ENCODE results near the gene SLC39A5.

SLC39A5 gene

DNA sequence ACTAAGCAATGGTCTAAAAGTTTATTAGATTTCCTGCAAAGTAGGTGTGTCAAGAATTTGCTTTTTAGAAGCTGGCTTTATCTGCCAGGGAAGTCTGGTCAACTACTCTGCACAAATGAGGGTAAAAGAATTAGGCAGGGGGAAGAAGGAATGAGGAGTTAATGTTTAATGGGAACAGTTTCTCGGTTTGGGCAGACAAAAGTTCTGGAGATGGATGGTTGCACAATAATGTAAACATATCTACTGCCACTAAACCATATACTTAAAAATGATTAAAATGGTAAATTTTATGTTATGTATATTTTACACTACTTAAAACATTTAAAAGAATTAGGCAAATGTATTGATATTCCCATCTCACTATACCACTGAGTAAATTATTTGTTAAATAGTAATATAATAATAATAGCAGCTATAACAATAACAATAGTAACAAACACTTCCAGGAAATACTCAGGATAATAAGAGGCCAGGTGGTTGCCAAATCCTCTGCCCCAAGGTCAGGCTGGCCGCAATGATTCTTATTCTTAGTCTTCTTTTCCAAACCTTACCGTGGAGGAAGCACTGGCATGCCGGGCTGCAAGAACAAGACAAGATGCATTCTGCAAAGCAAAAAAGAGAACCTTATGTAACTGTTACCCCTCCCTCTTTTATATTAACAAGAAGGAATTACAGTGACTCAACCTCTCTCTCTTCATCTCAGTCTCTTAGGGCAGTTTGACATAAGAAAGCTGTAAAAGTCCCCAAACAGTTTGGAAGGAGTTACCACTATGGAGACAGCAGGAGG is 56.4 kb downstream of the SLC39A5 start:
- no peak for TF ChIP-seq CTCF (IDR thresholded peaks at IDR 0.05; ENCODE audit: low read depth, low read length)
- DNase-seq, result no peak
- H3K4me1 ChIP-seq, result peaks cover 11% of the 10 kb centered on the region
- H3K27me3 ChIP-seq, result no peaks in the 10 kb centered on the region
- no peak overlapping the region for H3K4me3 ChIP-seq (ENCODE audit: low read depth, low read length)
- H3K36me3 ChIP-seq, result peaks cover 81% of the 10 kb centered on the region
- no peaks in the 10 kb centered on the region; the same call in 1 of the 2 replicates for H3K9me3 ChIP-seq
